Mammary epithelial cell (primary cell): ENCODE measurements around the gene IRAG1.

Source experiments
- CTCF ChIP-seq, 2 donors: IDR thresholded peaks in 1 of 2; conservative IDR thresholded peaks in 1 of 2; 2 replicates each; pipeline ENCODE4 v1.5.1; 2011 to 2012; ENCODE audit warnings: inconsistent platforms in 2 of 2, low read length in 2 of 2, mild to moderate bottlenecking in 2 of 2, control low read depth in 1 of 2, low read depth in 1 of 2; ENCODE audit not compliant: insufficient read depth in 1 of 2; ENCODE audit errors: extremely low read depth in 1 of 2
- EZH2 ChIP-seq: IDR thresholded peaks from 2 replicates; pipeline ENCODE4 v1.6.1; 2012; ENCODE audit warnings: low read length, inconsistent platforms, borderline replicate concordance

DNA sequence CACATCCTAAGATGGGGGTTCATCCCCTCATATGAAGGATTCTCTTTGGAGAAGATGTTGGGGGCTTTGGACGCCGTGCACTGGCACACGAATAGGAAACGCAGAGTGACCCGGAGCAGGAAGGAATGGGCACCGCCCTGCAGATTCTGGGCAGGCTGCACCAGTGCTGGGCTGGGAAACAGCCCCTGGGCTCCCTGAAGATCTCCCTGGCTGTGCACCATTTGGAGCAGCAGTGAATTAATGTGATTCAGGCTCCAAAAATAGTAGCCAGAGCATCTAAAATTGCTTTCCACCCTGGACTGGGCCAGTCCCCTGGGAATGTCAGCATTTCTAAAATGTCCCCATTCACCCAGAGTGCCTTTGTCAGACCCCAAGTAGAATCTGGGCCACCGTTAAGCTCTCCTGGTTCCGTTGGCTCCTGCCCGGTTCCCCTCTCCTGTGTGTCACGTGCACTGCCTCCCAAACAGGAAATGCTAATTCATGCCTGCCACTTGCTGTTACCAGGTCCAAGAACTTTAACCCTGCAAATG lies 18.6 kb downstream of the IRAG1 start:
- TF ChIP-seq CTCF (conservative IDR thresholded peaks at IDR 0.05 in 1 of 2, IDR thresholded peaks at IDR 0.05 in 1 of 2; ENCODE audit: extremely low read depth in 1 of 2, insufficient read depth in 1 of 2, low read depth in 1 of 2, low read length in 2 of 2), result no peak
- TF ChIP-seq EZH2, result no peak
